ENCODE measurements around the gene NLRP1. TPM values are rescaled to one million over a fixed set of nuclear protein-coding genes. Genes with fewer than 3 reads are reported as not detected.
"Not testable (repeated sequence)": the region's sequence is repeated elsewhere in the genome, so short reads cannot be mapped to it uniquely, and the experiment has no call there.

Gene NLRP1
- total and polyA plus RNA-seq, 9 of the 15 experiments (the other 6 are each of a cell fraction or from before 2014, with no cell fraction given) = 4.0 to 69.4 (median 27.7) TPM

DNA sequence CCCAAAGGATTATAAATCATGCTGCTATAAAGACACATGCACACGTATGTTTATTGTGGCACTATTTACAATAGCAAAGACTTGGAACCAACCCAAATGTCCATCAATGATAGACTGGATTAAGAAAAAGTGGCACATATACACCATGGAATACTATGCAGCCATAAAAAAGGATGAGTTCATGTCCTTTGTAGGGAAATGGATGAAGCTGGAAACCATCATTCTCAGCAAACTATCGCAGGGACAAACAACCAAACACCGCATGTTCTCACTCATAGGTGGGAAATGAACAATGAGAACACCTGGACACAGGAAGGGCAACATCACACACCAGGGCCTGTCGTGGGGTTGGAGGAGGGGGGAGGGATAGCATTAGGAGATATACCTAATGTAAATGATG, 5.5 kb downstream of the NLRP1 start:
- ATAC-seq; POLR2A ChIA-PET; DNase-seq (ENCODE audit: extremely low read depth in 1 of 4, low spot score in 3 of 4); FAIRE-seq; H3K79me2 ChIP-seq (ENCODE audit: control insufficient read depth, insufficient read depth, low read length); BruUV-seq (replicated peaks); H3K27ac ChIP-seq (ENCODE audit: extremely low read depth, low read depth, low read length); H3K9ac ChIP-seq (ENCODE audit: insufficient read depth in 1 of 2, low read depth in 2 of 2, low read length in 2 of 2); H4K20me1 ChIP-seq (replicated peaks; ENCODE audit: control insufficient read depth, insufficient read depth, low read length); intact Hi-C loops (cut with micrococcal nuclease); H2AFZ ChIP-seq (ENCODE audit: low read depth, low read length); CTCF ChIA-PET (ENCODE audit: low intra/inter-chr PET ratio); H3K9me1 ChIP-seq (ENCODE audit: control insufficient read depth, insufficient read depth, low read length); H3K4me3 ChIP-seq; H3K4me2 ChIP-seq (ENCODE audit: insufficient read depth, low read length); in situ Hi-C loops (cut with MboI); H3K4me1 ChIP-seq (replicated peaks in 1 of 2; ENCODE audit: control insufficient read depth in 2 of 2, insufficient read depth in 2 of 2, low read length in 2 of 2); H3K9me3 ChIP-seq (replicated peaks; ENCODE audit: control insufficient read depth, insufficient read depth, low read depth, low read length); H3K27me3 ChIP-seq (ENCODE audit: control insufficient read depth in 2 of 2, insufficient read depth in 2 of 2, low read length in 2 of 2): not testable (repeated sequence)
- peaks cover 44% of the 10 kb centered on the region; the same call in 2 of the 3 replicates for H3K36me3 ChIP-seq (ENCODE audit: control insufficient read depth, insufficient read depth, low read length)
- 90% methylated on average over 3 of the region's 4 CpGs for WGBS (ENCODE audit: insufficient coverage, low coverage, missing lambda C conversion rate)

DNA sequence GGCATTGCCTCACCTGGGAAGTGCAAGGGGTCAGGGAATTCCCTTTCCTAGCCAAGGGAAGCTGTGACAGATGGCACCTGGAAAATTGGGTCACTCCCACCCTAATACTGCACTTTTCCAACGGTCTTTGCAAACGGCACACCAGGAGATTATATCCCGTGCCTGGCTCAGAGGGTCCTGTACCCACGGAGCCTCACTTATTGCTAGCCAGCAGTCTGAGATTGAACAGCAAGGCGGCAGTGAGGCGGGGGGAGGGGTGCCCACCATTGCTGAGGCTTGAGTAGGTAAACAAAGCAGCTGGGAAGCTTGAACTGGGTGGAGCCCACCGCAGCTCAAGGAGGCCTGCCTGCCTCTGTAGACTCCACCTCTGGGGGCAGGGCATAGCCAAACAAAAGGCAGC, 11.3 kb downstream of the NLRP1 start:
- WGBS (ENCODE audit: insufficient coverage, low coverage, missing lambda C conversion rate) = 100% methylated on average over 2 of the region's 7 CpGs

More for the DNA sequence above, 11.3 kb downstream of the NLRP1 start:
- H3K9ac ChIP-seq (ENCODE audit: insufficient read depth in 1 of 2, low read depth in 2 of 2, low read length in 2 of 2); H3K27ac ChIP-seq (ENCODE audit: extremely low read depth, low read depth, low read length); FAIRE-seq; H3K9me1 ChIP-seq (ENCODE audit: control insufficient read depth, insufficient read depth, low read length); DNase-seq (ENCODE audit: extremely low read depth in 1 of 4, low spot score in 3 of 4); H3K27me3 ChIP-seq (ENCODE audit: control insufficient read depth in 2 of 2, insufficient read depth in 2 of 2, low read length in 2 of 2); H3K4me2 ChIP-seq (ENCODE audit: insufficient read depth, low read length); CTCF ChIA-PET (ENCODE audit: low intra/inter-chr PET ratio); BruUV-seq (replicated peaks); H3K9me3 ChIP-seq (replicated peaks; ENCODE audit: control insufficient read depth, insufficient read depth, low read depth, low read length); ATAC-seq; H3K4me1 ChIP-seq (replicated peaks in 1 of 2; ENCODE audit: control insufficient read depth in 2 of 2, insufficient read depth in 2 of 2, low read length in 2 of 2); H2AFZ ChIP-seq (ENCODE audit: low read depth, low read length); H4K20me1 ChIP-seq (replicated peaks; ENCODE audit: control insufficient read depth, insufficient read depth, low read length); H3K79me2 ChIP-seq (ENCODE audit: control insufficient read depth, insufficient read depth, low read length); in situ Hi-C loops (cut with MboI); H3K4me3 ChIP-seq; intact Hi-C loops (cut with micrococcal nuclease): not testable (repeated sequence)
- H3K36me3 ChIP-seq (ENCODE audit: control insufficient read depth, insufficient read depth, low read length) = peaks cover 21% of the 10 kb centered on the region; the same call in 1 of the 3 replicates
- POLR2A ChIA-PET = interaction anchor here (1.0 kb wide), 1 partner anchor 25 kb away, joined by 3 read pairs; no protein-coding TSS in a partner anchor

All from K562 (cell line).